ENCODE measurements around the gene TBCK.

The TBCK gene

DNA sequence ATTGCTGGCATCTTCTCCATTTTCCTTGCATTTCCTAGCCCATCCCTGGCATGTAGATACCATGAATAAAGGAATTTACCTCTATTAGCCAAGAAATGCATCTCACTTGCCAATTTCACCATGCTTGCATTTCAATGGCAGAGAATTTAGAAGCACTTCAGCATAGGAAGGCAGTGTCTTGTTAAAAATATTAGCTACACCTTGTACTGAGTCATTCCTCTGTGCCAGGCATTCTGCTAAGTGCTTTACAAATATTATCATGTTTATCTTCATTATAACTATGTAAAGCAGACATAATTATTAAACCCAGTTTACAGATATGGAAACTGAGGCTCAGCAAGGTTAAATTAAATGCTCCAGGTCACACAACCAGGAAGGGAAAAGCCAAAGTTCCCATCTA is 282.5 kb downstream of the TBCK start:
- no peak for DNase-seq
- intact Hi-C loops (cut with DNase I) = no loop called here

GRCh38 chr4:106032851-106033286 is 283.1 kb downstream of the TBCK start:
- no peak for DNase-seq
- intact Hi-C loops (cut with DNase I) = no loop called here

DNA sequence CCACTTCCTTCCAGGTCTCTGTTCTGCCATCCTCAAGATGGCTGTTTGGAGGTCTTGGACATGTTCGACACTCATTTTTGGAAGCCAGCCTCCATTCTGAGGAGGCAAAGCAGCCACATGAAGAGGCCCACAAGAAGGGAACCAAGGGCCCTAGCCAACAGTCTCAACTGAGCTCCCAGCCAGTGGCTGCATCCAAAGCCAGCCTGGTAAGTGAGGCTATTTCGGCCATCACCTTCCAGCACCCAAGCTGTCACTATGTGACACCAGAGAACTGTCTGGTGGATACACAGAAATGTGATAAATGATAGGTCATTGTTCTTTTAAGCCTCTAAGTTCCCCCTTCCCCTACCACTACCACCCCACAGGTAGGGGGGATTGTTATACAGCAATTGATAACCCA is 293.6 kb downstream of the TBCK start:
- intact Hi-C loops (cut with DNase I) = no loop called here
- DNase-seq = no peak

GRCh38 chr4:106021737-106022410 is 294.1 kb downstream of the TBCK start:
- intact Hi-C loops (cut with DNase I) = no loop called here
- DNase-seq = no peak

DNA sequence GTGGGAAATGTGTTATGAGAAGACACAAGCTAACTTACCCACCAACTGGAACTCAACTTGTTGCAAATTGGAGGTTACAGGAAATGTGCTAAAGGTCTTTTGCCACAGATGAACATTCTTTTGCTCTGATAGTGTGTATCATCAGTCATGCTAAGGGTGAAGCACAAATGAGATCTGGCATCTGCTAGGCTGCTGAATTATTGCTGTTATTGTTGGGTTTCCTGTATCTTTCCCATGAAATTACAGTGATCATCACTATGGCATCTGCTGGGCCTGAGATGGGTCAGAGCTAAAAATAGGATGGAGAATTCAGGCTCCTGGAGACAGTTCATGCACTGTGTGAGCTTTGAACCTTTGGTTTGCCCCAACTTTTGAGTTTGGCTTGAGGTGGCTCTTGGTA is 296.2 kb downstream of the TBCK start:
- DNase-seq = no peak
- intact Hi-C loops (cut with DNase I) = no loop called here

DNA sequence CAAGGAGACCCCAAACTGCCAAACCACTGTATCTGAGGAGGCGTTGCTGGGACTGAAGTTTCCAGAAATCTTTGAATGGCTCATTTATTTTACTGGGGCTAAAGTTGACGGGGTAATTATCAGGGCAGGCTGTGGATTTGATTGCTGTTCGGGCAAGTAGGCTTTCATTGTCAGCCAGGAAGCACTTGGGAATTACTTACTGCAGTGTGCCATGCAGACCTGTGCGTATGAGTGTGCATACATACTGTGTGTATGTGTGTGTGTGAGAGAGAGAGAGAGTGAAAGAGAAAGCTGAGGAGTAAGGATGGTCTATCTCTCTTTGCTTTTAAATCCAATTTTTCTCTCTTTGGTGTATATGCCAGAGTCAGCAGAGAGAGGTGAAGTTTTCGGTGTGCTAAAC is 298.0 kb downstream of the TBCK start:
- no peak for DNase-seq

GRCh38 chr4:106011387-106011786 is 304.6 kb downstream of the TBCK start:
- DNase-seq = no peak
- intact Hi-C loops (cut with DNase I) = no loop called here

More for the DNA sequence above, 298.0 kb downstream of the TBCK start:
- intact Hi-C loops (cut with DNase I) = no loop called here

DNA sequence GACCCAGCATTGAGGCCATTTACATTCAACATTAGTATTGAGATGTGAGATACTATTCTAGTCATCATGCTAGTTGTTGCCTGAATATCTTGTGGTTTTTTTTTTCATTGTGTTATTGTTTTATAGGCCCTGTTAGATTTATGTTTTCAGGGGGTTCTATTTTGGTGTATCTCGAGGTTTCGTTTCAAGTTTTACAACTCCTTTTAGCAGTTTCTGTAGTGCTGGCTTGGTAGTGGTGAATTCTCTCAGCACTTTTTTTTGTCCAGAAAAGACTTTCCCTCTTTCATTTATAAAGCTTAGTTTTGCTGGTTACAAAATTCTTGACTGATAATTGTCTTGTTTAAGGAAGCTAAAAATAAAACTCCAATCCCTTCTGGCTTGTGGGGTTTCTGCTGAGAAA is 305.2 kb downstream of the TBCK start:
- no peak for DNase-seq
- intact Hi-C loops (cut with DNase I) = no loop called here

GRCh38 chr4:106002994-106003393 is 313.0 kb downstream of the TBCK start:
- intact Hi-C loops (cut with DNase I) = no loop called here
- DNase-seq = no peak

GRCh38 chr4:105998171-105999063 is 317.6 kb downstream of the TBCK start:
- intact Hi-C loops (cut with DNase I) = no loop called here
- no peak for DNase-seq

DNA sequence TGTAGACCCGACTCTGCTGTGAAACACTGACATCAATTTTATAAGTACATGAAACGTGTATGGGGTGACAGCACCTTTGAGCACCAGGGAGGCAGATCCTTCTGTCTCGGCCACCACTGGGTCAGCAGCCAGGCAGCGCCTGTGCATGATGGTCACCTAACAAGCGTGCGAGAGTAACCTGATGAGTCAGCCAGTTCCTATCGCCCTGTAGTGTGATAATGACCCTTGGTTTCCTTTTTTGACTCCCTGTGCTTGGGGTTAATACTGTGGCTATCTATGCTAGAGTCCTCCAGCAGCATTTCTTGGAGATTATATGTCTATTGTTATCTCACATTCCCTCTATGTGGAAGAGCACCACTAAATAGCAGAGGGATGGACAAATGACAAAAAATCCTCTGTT is 319.2 kb downstream of the TBCK start:
- no peak for DNase-seq
- intact Hi-C loops (cut with DNase I) = no loop called here

DNA sequence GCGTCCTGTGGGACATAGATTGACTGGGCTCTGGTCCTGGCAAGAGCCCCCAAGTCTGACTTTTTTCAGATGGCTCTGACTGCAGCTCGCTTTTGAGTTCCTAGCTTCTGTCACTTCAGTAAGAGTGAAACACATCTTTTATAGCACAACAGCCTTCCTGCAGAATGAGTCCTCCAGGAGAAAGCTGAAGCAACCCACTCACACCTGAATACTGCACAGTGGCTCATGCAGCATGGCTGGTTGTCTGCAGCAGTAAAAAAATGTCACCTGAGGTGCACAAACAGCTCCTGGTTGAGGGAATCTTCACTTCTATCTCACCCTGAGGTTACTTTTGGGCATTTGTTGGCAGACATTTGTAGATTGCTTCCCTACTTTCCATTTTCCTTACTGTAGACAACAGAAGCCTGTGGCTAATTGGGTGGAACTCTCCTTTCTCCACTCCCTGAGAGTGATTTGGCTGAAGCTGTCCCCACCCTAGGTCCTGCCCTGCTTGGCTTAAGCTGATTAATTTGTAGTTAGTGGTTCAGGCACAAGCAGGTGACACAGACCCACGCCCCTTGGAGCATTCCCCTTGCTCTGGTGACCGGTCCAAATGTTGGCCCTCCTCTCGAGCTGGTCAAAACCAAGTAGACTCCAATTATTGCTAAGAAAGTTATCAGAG is 321.0 kb downstream of the TBCK start:
- intact Hi-C loops (cut with DNase I) = no loop called here
- DNase-seq = peak in 20 of 42 donors; percentile 11 to 76 (median 29)

- intact Hi-C loops (cut with DNase I) = no loop called here
- no peak for DNase-seq
These were observed 321.9 kb downstream of the TBCK start for GRCh38 chr4:105994061-105994460.

DNA sequence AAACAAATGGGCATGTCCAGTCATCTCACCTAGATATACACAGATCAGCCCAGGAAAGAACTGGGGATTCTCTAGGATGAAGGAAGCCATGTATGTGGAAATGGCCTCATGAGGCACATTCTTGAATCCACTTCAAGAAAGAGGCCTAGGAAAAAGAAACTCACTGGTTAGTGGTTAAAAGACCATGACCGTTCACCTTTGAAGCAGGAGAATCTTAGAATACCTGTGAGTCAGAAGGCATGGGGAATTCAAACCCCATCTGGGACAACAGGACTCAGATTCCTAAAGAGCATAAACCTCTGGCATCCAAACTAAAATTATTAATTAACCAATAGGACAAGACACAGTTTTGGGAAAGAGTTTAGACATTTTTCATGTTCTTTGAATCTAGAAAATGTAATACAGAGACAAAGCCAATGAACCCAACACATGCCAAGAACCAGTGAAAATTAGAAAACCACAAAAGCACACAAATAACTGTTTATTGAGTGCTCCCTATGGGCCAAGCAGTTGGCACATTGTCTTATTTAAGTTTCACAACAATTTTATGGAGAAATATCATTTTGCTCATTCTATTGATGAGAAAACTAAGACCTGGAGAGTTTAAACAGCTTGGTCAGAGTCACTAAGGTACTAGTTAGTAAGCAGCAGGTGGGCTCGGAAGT is 323.2 kb downstream of the TBCK start:
- no peak for DNase-seq
- intact Hi-C loops (cut with DNase I) = no loop called here

- DNase-seq = no peak
- intact Hi-C loops (cut with DNase I) = no loop called here
These were observed 324.3 kb downstream of the TBCK start for GRCh38 chr4:105991726-105992125.

Measured in head of caudate nucleus (tissue), 42 donors.